ENCODE results near the gene CRISPLD2.

CRISPLD2 gene

DNA sequence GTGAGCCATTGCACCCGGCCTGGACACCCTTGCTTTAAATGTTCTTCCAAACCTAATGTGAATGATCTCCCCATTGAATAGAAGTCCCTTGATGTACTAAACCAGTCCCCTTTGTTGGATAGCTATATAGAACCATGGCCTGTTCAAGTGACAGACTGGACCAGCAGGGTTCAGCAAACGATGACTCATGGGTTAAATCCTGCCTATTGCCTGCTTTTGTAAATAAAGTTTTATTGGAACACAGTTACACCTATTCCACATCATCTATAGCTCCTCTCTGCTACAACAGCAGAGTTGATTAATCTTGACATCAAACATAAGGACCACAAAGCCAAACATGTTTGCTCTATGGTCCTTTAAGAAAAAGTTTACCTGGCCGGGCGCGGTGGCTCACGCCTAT lies 56.1 kb downstream of the CRISPLD2 start:
- DNase-seq (ENCODE audit: extremely low spot score): no peak
- ChIA-PET POLR2A (interaction anchor here (0.6 kb wide), 1 partner anchor 28 kb away, joined by 3 read pairs; no protein-coding TSS in a partner anchor), CTCF (no interaction called here)
- TF ChIP-seq FOXA1 (IDR thresholded peaks at IDR 0.05) (no peak), TARDBP (IDR thresholded peaks at IDR 0.05) (no peak), FOXK2 (IDR thresholded peaks at IDR 0.05) (no peak), HDGF (IDR thresholded peaks at IDR 0.05; ENCODE audit: borderline replicate concordance) (no peak), BHLHE40 (IDR thresholded peaks at IDR 0.05; ENCODE audit: borderline replicate concordance) (no peak), NFRKB (IDR thresholded peaks at IDR 0.05) (no peak), L3MBTL2 (conservative IDR thresholded peaks at IDR 0.05) (no peak), ARNT (IDR thresholded peaks at IDR 0.05) (no peak), SP1 (IDR thresholded peaks at IDR 0.05) (no peak), FOXM1 (IDR thresholded peaks at IDR 0.05; ENCODE audit: borderline replicate concordance) (no peak), CTBP1 (IDR thresholded peaks at IDR 0.05; ENCODE audit: borderline replicate concordance) (no peak), ZNF384 (IDR thresholded peaks at IDR 0.05) (no peak), LEF1 (IDR thresholded peaks at IDR 0.05; ENCODE audit: borderline replicate concordance) (no peak)

DNA sequence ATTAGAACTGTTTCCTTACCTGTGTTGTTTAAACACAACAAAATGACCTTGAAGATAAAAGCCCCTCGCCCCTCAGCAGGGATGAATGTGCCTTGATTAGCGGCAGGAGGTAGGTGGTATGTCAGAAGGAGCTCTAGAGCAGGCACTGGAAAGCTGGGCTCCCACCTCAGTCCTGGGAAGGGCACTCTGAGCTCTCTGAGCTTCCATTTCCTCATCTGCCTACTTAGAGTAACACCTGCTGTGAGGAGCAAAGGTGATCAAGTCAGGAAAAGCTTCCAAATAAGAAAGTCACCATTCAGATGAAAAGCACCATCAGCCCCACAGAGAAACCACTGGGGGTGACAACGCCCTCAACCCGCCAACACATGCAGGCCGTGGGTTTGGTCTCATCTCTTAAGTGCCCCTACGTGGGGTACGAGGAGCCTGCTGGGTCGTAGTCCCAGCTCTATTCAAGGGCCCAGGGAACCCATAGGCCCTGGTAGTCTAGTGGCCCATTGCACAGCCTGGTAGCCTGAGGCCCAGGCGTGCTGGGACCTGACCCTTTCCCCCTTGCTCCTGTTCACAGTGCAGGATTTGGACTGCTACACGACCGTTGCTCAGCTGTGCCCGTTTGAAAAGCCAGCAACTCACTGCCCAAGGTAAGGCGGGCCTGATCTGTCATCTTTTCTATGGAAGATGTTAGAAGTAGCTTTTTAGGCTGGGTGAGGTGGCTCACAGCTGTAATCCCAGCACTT lies 57.3 kb downstream of the CRISPLD2 start:
- CTCF ChIA-PET: no interaction called here
- no peak for TF ChIP-seq SP1 (IDR thresholded peaks at IDR 0.05)
- TF ChIP-seq HDGF (IDR thresholded peaks at IDR 0.05; ENCODE audit: borderline replicate concordance): no peak
- no peak for TF ChIP-seq BHLHE40 (IDR thresholded peaks at IDR 0.05; ENCODE audit: borderline replicate concordance)
- no peak for TF ChIP-seq FOXM1 (IDR thresholded peaks at IDR 0.05; ENCODE audit: borderline replicate concordance)
- no peak for TF ChIP-seq PKNOX1 (IDR thresholded peaks at IDR 0.05)
- no peak for TF ChIP-seq ARNT (IDR thresholded peaks at IDR 0.05)
- no peak for TF ChIP-seq LEF1 (IDR thresholded peaks at IDR 0.05; ENCODE audit: borderline replicate concordance)
- no peak for TF ChIP-seq SUZ12 (IDR thresholded peaks at IDR 0.05)
- no peak for TF ChIP-seq CTBP1 (IDR thresholded peaks at IDR 0.05; ENCODE audit: borderline replicate concordance)
- DNase-seq (ENCODE audit: extremely low spot score): no peak
- POLR2A ChIA-PET: no interaction called here

GRCh38 chr16:84878770-84879169 lies 59.0 kb downstream of the CRISPLD2 start:
- no peak for DNase-seq (ENCODE audit: extremely low spot score)
- ChIA-PET POLR2A (no interaction called here), CTCF (no interaction called here)
- TF ChIP-seq FOXA1 (IDR thresholded peaks at IDR 0.05): no peak
- no peak for TF ChIP-seq FOXM1 (IDR thresholded peaks at IDR 0.05; ENCODE audit: borderline replicate concordance)
- TF ChIP-seq TARDBP (IDR thresholded peaks at IDR 0.05): no peak
- TF ChIP-seq ARNT (IDR thresholded peaks at IDR 0.05): no peak
- TF ChIP-seq BHLHE40 (IDR thresholded peaks at IDR 0.05; ENCODE audit: borderline replicate concordance): no peak
- no peak for TF ChIP-seq PKNOX1 (IDR thresholded peaks at IDR 0.05)
- TF ChIP-seq SP1 (IDR thresholded peaks at IDR 0.05): no peak
- no peak for TF ChIP-seq L3MBTL2 (conservative IDR thresholded peaks at IDR 0.05)
- no peak for TF ChIP-seq HDGF (IDR thresholded peaks at IDR 0.05; ENCODE audit: borderline replicate concordance)

DNA sequence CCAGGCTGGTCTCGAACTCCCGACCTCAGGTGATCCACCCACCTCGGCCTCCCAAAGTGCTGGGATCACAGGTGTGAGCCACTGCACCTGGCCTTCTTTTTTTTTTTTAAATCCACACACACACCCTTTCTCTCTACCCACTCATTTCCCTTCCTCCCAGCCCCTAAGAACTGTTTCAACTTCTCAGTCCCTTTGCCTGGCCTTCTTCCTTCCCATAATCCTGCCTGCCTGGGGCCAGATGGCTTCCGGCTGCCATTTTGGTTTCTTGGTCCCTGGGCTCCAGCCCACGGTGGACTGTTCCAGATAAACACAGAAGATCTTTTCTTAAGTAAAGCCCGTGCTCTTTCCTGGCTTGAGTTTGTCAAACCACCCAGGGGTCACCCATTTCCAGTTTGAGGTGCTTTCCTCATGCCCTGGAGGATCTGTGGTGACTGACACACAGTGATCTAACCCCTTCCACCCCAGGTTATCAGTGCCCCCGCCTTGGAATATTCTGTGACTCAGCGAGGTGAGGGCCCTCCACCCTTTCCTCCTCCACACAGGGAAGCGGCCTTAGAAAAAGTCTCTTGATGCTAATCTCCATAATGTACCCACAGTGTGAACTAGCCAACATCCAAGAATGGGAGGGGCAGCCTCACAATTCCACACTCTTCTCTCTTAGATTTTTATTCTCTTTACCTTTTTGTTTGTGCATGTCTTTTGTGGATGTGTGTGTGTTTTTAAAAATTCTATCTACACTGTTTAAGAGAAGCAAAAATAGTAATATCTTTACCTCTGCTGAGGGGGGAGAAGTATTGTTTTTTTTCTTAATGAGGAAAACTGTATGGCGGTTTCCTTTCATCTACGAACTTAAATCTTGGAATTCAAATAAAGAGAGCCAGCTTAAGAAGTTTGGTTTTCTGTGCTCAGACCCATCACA lies 60.0 kb downstream of the CRISPLD2 start:
- POLR2A ChIA-PET: no interaction called here
- TF ChIP-seq L3MBTL2 (conservative IDR thresholded peaks at IDR 0.05): no peak
- no peak for TF ChIP-seq FOXK2 (IDR thresholded peaks at IDR 0.05)
- TF ChIP-seq NFRKB (IDR thresholded peaks at IDR 0.05): no peak
- no peak for TF ChIP-seq FOXA1 (IDR thresholded peaks at IDR 0.05)
- TF ChIP-seq LEF1 (IDR thresholded peaks at IDR 0.05; ENCODE audit: borderline replicate concordance): no peak
- TF ChIP-seq TARDBP (IDR thresholded peaks at IDR 0.05): no peak
- no peak for DNase-seq (ENCODE audit: extremely low spot score)
- CTCF ChIA-PET: no interaction called here

DNA sequence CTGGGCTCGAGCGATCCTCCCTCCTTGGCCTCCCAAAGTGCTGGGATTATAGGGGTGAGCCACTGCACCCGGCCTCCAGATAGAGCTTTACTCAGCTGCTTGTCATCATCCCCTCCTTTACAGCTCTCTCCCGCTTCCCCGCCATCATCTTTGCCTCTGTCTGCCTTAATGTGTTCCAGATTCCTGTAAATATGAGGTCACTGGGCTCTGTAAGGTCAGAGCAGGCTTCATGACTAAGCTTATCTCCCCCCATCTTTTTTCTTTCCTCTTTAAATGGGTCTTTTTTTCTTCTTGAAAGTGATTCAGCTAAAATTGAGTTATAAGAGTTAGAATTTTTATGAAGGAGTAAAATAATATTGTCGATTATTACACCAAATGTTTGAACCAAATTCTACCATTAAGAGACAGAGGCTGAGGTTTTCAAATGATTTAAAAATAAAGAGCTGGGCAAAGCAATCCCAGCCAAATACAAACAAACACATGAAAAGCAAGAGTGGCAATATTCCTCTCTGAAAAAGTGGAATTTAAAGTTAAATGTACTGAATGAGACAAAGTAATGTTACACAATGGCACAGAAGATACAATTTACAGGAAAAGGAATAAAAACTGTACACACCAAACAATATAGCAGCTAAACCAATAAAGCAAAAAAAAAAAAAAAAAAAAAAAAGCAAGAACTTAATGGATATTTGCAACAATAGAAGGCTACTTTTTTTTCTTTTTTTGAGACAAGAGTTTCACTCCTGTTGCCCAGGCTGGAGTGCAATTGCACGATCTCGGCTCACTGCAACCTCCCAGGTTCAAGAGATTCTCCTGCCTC lies 62.1 kb downstream of the CRISPLD2 start:
- ChIA-PET POLR2A (no interaction called here), CTCF (interaction anchor here (0.6 kb wide), 1 partner anchor 594 kb away, joined by 4 read pairs; no protein-coding TSS in a partner anchor)
- no peak for DNase-seq (ENCODE audit: extremely low spot score)
- TF ChIP-seq BHLHE40 (IDR thresholded peaks at IDR 0.05; ENCODE audit: borderline replicate concordance): no peak
- no peak for TF ChIP-seq HDGF (IDR thresholded peaks at IDR 0.05; ENCODE audit: borderline replicate concordance)
- TF ChIP-seq ZNF384 (IDR thresholded peaks at IDR 0.05): no peak
- TF ChIP-seq NFRKB (IDR thresholded peaks at IDR 0.05): no peak
- no peak for TF ChIP-seq LEF1 (IDR thresholded peaks at IDR 0.05; ENCODE audit: borderline replicate concordance)
- no peak for TF ChIP-seq CTBP1 (IDR thresholded peaks at IDR 0.05; ENCODE audit: borderline replicate concordance)
- TF ChIP-seq L3MBTL2 (conservative IDR thresholded peaks at IDR 0.05): no peak
- no peak for TF ChIP-seq PKNOX1 (IDR thresholded peaks at IDR 0.05)
- TF ChIP-seq TARDBP (IDR thresholded peaks at IDR 0.05): no peak
- no peak for TF ChIP-seq FOXA1 (IDR thresholded peaks at IDR 0.05)
- no peak for TF ChIP-seq ELF4 (IDR thresholded peaks at IDR 0.05)
- no peak for TF ChIP-seq SP1 (IDR thresholded peaks at IDR 0.05)
